ENCODE measurements around the gene RAP1A. TPM values are rescaled to one million over a fixed set of nuclear protein-coding genes. Genes with fewer than 3 reads are reported as not detected.

Gene RAP1A
- total and polyA plus RNA-seq, 3 donors from 2014 or later, result 20.8 to 42.8 (median 27.6) TPM

DNA sequence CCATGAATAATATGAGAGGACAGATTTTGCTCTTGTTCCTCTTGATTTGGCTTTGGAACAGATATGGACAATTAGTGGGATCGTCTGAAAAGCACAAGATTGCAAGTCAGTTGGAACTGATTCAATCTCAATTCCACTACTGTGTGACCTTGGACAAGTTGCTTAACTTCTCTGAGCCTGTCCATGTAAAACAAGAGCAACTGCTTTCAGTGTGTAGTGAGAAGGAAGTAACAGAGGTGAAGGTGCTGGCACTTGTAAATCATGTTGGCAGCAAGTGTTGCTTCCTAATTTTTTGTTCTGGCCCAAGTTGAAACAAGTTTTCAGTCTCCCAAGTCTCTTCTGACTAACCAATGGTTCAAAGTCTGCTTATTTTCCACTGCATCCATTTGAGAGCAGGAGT is 104.3 kb downstream of the RAP1A start:
- DNase-seq, result no peak
- WGBS, 2 donors, result 21 to 38% methylated on average over 1 of the region's 1 CpG
- Histone ChIP-seq H3K36me3 (ENCODE audit: low read depth, missing control alignments) (no peaks in the 10 kb centered on the region), H3K27me3 (no peaks in the 10 kb centered on the region), H3K27ac (no peak overlapping the region), H3K4me3 (no peak overlapping the region), H3K9me3 (no peaks in the 10 kb centered on the region), H3K4me1 (peaks cover 21% of the 10 kb centered on the region)
- TF ChIP-seq, protein P1, sequence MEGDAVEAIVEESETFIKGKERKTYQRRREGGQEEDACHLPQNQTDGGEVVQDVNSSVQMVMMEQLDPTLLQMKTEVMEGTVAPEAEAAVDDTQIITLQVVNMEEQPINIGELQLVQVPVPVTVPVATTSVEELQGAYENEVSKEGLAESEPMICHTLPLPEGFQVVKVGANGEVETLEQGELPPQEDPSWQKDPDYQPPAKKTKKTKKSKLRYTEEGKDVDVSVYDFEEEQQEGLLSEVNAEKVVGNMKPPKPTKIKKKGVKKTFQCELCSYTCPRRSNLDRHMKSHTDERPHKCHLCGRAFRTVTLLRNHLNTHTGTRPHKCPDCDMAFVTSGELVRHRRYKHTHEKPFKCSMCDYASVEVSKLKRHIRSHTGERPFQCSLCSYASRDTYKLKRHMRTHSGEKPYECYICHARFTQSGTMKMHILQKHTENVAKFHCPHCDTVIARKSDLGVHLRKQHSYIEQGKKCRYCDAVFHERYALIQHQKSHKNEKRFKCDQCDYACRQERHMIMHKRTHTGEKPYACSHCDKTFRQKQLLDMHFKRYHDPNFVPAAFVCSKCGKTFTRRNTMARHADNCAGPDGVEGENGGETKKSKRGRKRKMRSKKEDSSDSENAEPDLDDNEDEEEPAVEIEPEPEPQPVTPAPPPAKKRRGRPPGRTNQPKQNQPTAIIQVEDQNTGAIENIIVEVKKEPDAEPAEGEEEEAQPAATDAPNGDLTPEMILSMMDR (IDR thresholded peaks at IDR 0.05), result no peak
- no peak for TF ChIP-seq POLR2A (IDR thresholded peaks at IDR 0.05)
- intact Hi-C loops (cut with DNase I; ENCODE audit: low total_unique reads), result no loop called here

DNA sequence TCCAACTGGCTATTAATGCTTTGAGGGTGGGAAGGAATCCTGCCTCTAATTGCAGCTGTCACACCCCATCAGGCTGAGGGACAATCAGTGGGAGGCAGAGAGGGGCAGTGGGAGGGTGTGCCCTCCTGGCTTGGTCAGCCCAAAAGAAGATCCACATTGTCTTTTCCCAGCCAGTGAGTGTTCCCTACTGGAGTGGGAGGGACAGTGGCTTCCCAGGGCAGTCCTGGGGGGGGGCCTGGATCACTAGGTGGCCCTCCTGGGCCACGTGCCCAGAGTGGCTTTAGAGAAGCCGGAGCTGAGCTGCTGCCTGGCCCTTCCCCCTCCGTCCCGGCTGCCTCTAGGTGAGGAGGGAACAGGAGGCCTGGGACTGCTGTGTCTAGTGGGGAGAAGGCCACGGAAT is 105.6 kb downstream of the RAP1A start:
- H3K36me3 ChIP-seq (ENCODE audit: low read depth, missing control alignments), result no peaks in the 10 kb centered on the region
- no peaks in the 10 kb centered on the region for H3K9me3 ChIP-seq
- intact Hi-C loops (cut with DNase I; ENCODE audit: low total_unique reads), result no loop called here
- H3K27me3 ChIP-seq, result no peaks in the 10 kb centered on the region
- peak; percentile 83 for DNase-seq
- WGBS, 2 donors, result 43 to 54% methylated on average over 4 to 5 of the region's 5 CpGs
- peaks cover 28% of the 10 kb centered on the region for H3K4me1 ChIP-seq
- TF ChIP-seq, protein P1 (IDR thresholded peaks at IDR 0.05), result no peak
- no peak for TF ChIP-seq POLR2A (IDR thresholded peaks at IDR 0.05)
- H3K27ac ChIP-seq, result no peak overlapping the region
- H3K4me3 ChIP-seq, result no peak overlapping the region

DNA sequence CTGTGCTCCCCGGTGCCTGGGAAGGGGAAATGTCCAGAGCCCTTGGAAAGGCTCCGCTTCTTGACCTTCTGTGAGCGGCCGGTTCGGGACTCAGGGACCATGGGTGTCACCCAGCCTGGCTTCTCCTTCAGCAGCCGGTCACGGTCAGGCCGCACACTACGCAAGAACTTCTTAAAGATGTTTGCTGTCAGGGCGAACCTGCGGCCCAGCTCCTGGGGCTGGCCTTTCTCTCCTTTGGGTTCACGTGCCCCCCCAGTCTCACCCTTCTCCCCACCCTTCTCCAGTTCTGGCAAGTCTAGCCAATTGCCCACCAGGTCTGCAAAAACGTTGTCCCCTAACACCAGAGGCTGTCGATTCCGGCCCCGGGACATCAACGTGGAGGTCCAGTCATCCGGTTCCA is 107.5 kb downstream of the RAP1A start:
- H3K27ac ChIP-seq, result no peak overlapping the region
- H3K36me3 ChIP-seq (ENCODE audit: low read depth, missing control alignments), result no peaks in the 10 kb centered on the region
- 87 to 93% methylated on average over 8 to 18 of the region's 18 CpGs for WGBS, 2 donors
- intact Hi-C loops (cut with DNase I; ENCODE audit: low total_unique reads), result no loop called here
- H3K27me3 ChIP-seq, result no peaks in the 10 kb centered on the region
- DNase-seq, result no peak
- TF ChIP-seq POLR2A (IDR thresholded peaks at IDR 0.05), result no peak
- TF ChIP-seq, protein P1 (IDR thresholded peaks at IDR 0.05), result no peak
- H3K4me3 ChIP-seq, result no peak overlapping the region
- peaks cover 21% of the 10 kb centered on the region for H3K4me1 ChIP-seq
- no peaks in the 10 kb centered on the region for H3K9me3 ChIP-seq

DNA sequence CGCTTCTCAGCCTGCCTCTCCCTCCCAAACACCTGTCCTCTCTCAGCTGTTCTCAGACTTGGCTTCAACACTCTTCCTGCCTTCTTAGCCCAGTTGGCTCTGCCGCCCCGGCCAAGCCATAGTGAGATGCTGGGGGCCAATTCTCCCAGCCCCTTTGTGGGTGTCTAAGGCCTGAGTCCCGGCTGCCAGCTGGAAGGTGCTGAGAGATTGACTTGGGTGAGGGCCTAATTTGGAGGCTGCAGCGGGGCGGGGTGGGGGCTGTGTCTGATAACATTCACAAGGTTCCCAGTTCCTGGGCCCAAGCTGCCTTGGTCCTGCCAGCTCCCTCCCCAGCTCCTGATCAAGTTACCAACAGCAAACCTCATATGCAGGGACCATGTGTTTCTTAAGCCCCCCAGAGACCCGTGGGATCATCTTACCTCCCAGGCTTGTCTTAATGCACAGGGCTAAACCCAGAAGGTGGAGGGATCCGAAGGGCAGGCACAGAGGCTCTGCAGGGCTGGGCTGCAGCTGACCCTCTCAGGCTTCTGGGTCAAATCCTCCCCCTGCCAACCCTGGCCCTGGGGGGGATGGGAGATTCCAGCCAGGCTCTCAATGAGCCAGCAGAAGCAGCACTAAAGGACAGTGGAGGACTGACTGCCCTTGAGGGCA is 109.8 kb downstream of the RAP1A start:
- H3K4me1 ChIP-seq, result peaks cover 27% of the 10 kb centered on the region
- H3K9me3 ChIP-seq, result no peaks in the 10 kb centered on the region
- no peaks in the 10 kb centered on the region for H3K27me3 ChIP-seq
- TF ChIP-seq POLR2A (IDR thresholded peaks at IDR 0.05), result no peak
- TF ChIP-seq, protein P1 (IDR thresholded peaks at IDR 0.05), result no peak
- no peak for DNase-seq
- H3K36me3 ChIP-seq (ENCODE audit: low read depth, missing control alignments), result no peaks in the 10 kb centered on the region
- no peak overlapping the region for H3K27ac ChIP-seq
- no peak overlapping the region for H3K4me3 ChIP-seq
- WGBS, 2 donors, result 58 to 66% methylated on average over 6 to 8 of the region's 8 CpGs
- intact Hi-C loops (cut with DNase I; ENCODE audit: low total_unique reads), result no loop called here

All from testis (tissue), 3 donors.